Endothelial cell of umbilical vein (primary cell): ENCODE results near the gene TRIM68. TPM values are rescaled to one million over a fixed set of nuclear protein-coding genes. Genes with fewer than 3 reads are reported as not detected.

Experiments
- BruUV-seq: library from RNA; stranded (reverse); fragments of 400-500 nt; replicated peaks from 2 replicates; lab custom pipeline; 2021; lab: Mats Ljungman, UMichigan
- CTCF ChIA-PET: fragments of 300-600, 350-600 bp; sonication (Branson Sonifier 250); formaldehyde crosslinking; loops from one replicate; lab custom pipeline; 2021; ENCODE audit warnings: antibody characterized with exemption, inconsistent platforms; lab: Charles Lee
- POLR2A ChIA-PET: fragments of 300-600, 350-600 bp; sonication (Branson Sonifier 250); formaldehyde crosslinking; loops from one replicate; lab custom pipeline; 2021; ENCODE audit warnings: antibody characterized with exemption, inconsistent platforms; lab: Charles Lee
- DNase-seq: peaks from one replicate; pipeline ENCODE4 v3.0.0-alpha.2; 2011; ENCODE audit warnings: low read depth, low spot score
- FAIRE-seq: peaks from 2 replicates; lab custom pipeline; 2011; peaks lifted over from hg19 to GRCh38; lab: Jason Lieb, UNC
- H2AFZ ChIP-seq: 2 replicates; pipeline ENCODE4 v1.6.0; 2012; ENCODE audit warnings: low read depth, low read length, control low read depth, inconsistent platforms
- H3K27ac ChIP-seq: 2 replicates; pipeline ENCODE4 v1.5.1; 2011; ENCODE audit warnings: low read depth, mild to moderate bottlenecking, control low read depth, low read length, moderate library complexity; ENCODE audit not compliant: insufficient read depth
- H3K27me3 ChIP-seq, 2 experiments: 2 replicates each; pipeline versions ENCODE4 v1.6.0 to v1.6.1; 2011; ENCODE audit warnings: low read length in 2 of 2, mixed read lengths in 1 of 2; ENCODE audit not compliant: control insufficient read depth in 2 of 2, insufficient read depth in 2 of 2
- H3K36me3 ChIP-seq, 2 experiments: 2 replicates in 1 of 2; 3 replicates in 1 of 2; pipeline ENCODE4 v1.5.1; 2011; ENCODE audit warnings: low read length in 2 of 2, mild to moderate bottlenecking in 1 of 2, moderate library complexity in 1 of 2; ENCODE audit not compliant: control insufficient read depth in 2 of 2, insufficient read depth in 2 of 2; ENCODE audit errors: extremely low read depth in 1 of 2
- H3K4me1 ChIP-seq: 3 replicates; pipeline ENCODE4 v1.5.1; 2011; ENCODE audit warnings: mild to moderate bottlenecking, low read length; ENCODE audit not compliant: control insufficient read depth, insufficient read depth; ENCODE audit errors: extremely low read depth
- H3K4me2 ChIP-seq: 2 replicates; pipeline ENCODE4 v1.6.1; 2011; ENCODE audit warnings: low read length, control low read depth, mixed read lengths; ENCODE audit not compliant: insufficient read depth
- H3K4me3 ChIP-seq, 3 experiments: fragments of 200-600 bp in 1 of 3; sonication (generic), shearing (Covaris generic) in 1 of 3; replicated peaks in 1 of 3; 2 replicates each; pipeline ENCODE4 v1.5.1; 2011 to 2016; ENCODE audit warnings: control low read depth in 3 of 3, low read length in 3 of 3, mild to moderate bottlenecking in 2 of 3, inconsistent platforms in 1 of 3, low read depth in 1 of 3, moderate library complexity in 1 of 3; ENCODE audit not compliant: insufficient read depth in 1 of 3
- H3K79me2 ChIP-seq: 2 replicates; pipeline ENCODE4 v1.6.0; 2012; ENCODE audit warnings: low read length, inconsistent platforms; ENCODE audit not compliant: control insufficient read depth, insufficient read depth
- H3K9ac ChIP-seq: replicated peaks from 2 replicates; pipeline ENCODE3; 2011; ENCODE audit warnings: low read length, control low read depth; ENCODE audit not compliant: insufficient read depth; ENCODE audit errors: extremely low read depth
- H3K9me1 ChIP-seq: replicated peaks from 3 replicates; pipeline ENCODE4 v1.6.0; 2011; ENCODE audit warnings: mild to moderate bottlenecking, low read length; ENCODE audit not compliant: control insufficient read depth, insufficient read depth; ENCODE audit errors: extremely low read depth
- H3K9me3 ChIP-seq: replicated peaks from 2 replicates; pipeline ENCODE4 v1.5.1; 2012; ENCODE audit warnings: low read length, inconsistent platforms; ENCODE audit not compliant: control insufficient read depth, insufficient read depth
- H4K20me1 ChIP-seq: replicated peaks from 2 replicates; pipeline ENCODE3; 2011; ENCODE audit warnings: mild to moderate bottlenecking, low read length; ENCODE audit not compliant: control insufficient read depth, insufficient read depth; ENCODE audit errors: extremely low read depth
- EZH2 ChIP-seq: IDR thresholded peaks from 2 replicates; pipeline ENCODE4 v1.6.1; 2012; ENCODE audit warnings: borderline replicate concordance, low read depth, mild to moderate bottlenecking, moderate library complexity, low read length, inconsistent platforms; ENCODE audit not compliant: severe bottlenecking
- FOS ChIP-seq: IDR thresholded peaks from 2 replicates; pipeline ENCODE4 v1.6.1; 2011; ENCODE audit warnings: mild to moderate bottlenecking, low read length, moderate library complexity, borderline replicate concordance; ENCODE audit not compliant: insufficient read depth
- GATA2 ChIP-seq: IDR thresholded peaks from 2 replicates; pipeline ENCODE4 v1.7.0; 2011; ENCODE audit warnings: low read depth, mild to moderate bottlenecking, moderate library complexity, mixed read lengths, low read length; ENCODE audit not compliant: insufficient read length, insufficient read depth
- MAX ChIP-seq: IDR thresholded peaks from 2 replicates; pipeline ENCODE4 v1.6.1; 2011; ENCODE audit not compliant: insufficient read depth, insufficient read length
- MYC ChIP-seq: IDR thresholded peaks from one replicate; pipeline ENCODE4 v1.6.1; 2011; ENCODE audit warnings: mild to moderate bottlenecking, low read depth, low read length
- POLR2A ChIP-seq: IDR thresholded peaks from 2 replicates; pipeline ENCODE4 v1.6.1; 2012; ENCODE audit warnings: low read depth, mild to moderate bottlenecking, control low read depth, low read length
- POLR2AphosphoS5 ChIP-seq: IDR thresholded peaks from 2 replicates; pipeline ENCODE4 v1.6.1; 2012; ENCODE audit warnings: low read depth, mild to moderate bottlenecking, control low read depth, low read length, moderate library complexity; ENCODE audit not compliant: insufficient read depth
- dilution Hi-C: fragments of 300-500 bp; cut with MboI; formaldehyde crosslinking; loops from one replicate; pipeline ENCODE4 v1.15.0; 2019; ENCODE audit warnings: low sequenced_read_pairs; ENCODE audit not compliant: extremely low pct_ligation_motif_present
- intact Hi-C: fragments of 100-400 bp; cut with micrococcal nuclease; formaldehyde crosslinking; loops from one replicate; pipeline ENCODE4 v1.10.0; 2022
- polyA plus RNA-seq, 4 experiments: library from polyadenylated mRNA; depleted of rRNA in 3 of 4; stranded (reverse) in 3 of 4; unstranded in 1 of 4; fragments of >200 nt; gene quantifications; 2 replicates each; pipeline versions ENCODE4 v1.2.1 to v1.2.3, GENCODE V29; 2011 to 2012; ENCODE audit warnings: missing spikeins in 1 of 4
- total RNA-seq: library from RNA; stranded (reverse); gene quantifications from 2 replicates; pipeline ENCODE4 v1.2.3, GENCODE V29; 2021
- TF ChIP-seq, protein P1 (sequence below), 2 donors: IDR thresholded peaks; 1 replicate in 1 of 2; 2 replicates in 1 of 2; pipeline ENCODE4 v1.5.1; 2011; ENCODE audit warnings: low read length in 2 of 2, mild to moderate bottlenecking in 2 of 2, moderate library complexity in 2 of 2, control low read depth in 1 of 2, inconsistent platforms in 1 of 2, low read depth in 1 of 2; ENCODE audit not compliant: insufficient read depth in 1 of 2; ENCODE audit errors: extremely low read depth in 1 of 2

The TRIM68 gene
- total and polyA plus RNA-seq, 2 donors (not counting 3 experiments of a cell fraction or from before 2014, with no cell fraction given): 8.1 to 11.3 TPM

DNA sequence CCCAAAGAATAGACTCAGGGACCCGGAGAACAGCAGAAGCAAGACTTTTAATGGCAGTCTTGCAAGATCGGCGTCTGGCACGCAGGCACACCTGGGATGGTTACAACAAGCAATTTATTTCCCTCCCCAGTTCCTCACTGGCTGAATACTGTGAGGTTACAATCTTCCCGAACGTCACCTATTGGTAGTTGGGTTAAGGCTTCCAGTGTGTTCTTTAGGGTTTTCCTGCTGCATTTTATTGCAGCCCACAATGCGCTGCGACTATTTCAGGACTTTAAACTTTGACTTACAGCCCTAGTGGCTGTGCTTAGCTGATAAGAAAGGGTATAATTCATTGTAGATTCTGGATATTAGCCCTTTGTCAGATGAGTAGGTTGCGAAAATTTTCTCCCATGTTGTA is 11.5 kb upstream of the TRIM68 start:
- TF ChIP-seq EZH2 (no peak), MAX (no peak), MYC (no peak), FOS (no peak), POLR2A (no peak), GATA2 (no peak), POLR2AphosphoS5 (no peak)
- TF ChIP-seq, protein P1, sequence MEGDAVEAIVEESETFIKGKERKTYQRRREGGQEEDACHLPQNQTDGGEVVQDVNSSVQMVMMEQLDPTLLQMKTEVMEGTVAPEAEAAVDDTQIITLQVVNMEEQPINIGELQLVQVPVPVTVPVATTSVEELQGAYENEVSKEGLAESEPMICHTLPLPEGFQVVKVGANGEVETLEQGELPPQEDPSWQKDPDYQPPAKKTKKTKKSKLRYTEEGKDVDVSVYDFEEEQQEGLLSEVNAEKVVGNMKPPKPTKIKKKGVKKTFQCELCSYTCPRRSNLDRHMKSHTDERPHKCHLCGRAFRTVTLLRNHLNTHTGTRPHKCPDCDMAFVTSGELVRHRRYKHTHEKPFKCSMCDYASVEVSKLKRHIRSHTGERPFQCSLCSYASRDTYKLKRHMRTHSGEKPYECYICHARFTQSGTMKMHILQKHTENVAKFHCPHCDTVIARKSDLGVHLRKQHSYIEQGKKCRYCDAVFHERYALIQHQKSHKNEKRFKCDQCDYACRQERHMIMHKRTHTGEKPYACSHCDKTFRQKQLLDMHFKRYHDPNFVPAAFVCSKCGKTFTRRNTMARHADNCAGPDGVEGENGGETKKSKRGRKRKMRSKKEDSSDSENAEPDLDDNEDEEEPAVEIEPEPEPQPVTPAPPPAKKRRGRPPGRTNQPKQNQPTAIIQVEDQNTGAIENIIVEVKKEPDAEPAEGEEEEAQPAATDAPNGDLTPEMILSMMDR (IDR thresholded peaks at IDR 0.05; ENCODE audit: extremely low read depth in 1 of 2, insufficient read depth in 1 of 2, low read depth in 1 of 2, low read length in 2 of 2): no peak
- POLR2A ChIA-PET: no interaction called here

More for the DNA sequence above, 11.5 kb upstream of the TRIM68 start:
- H3K36me3 ChIP-seq: no peaks in the 10 kb centered on the region
- H3K4me1 ChIP-seq: no peaks in the 10 kb centered on the region
- peaks cover 0 to 4% of the 10 kb centered on the region in 2 experiments for H3K27me3 ChIP-seq
- H3K27ac ChIP-seq: no peak overlapping the region
- no peak for DNase-seq
- dilution Hi-C loops (no loop called here), intact Hi-C loops (no loop called here)
- H2AFZ ChIP-seq: no peak overlapping the region
- no peaks in the 10 kb centered on the region for H3K9me1 ChIP-seq
- no peaks in the 10 kb centered on the region for H3K79me2 ChIP-seq
- H3K9me3 ChIP-seq: no peaks in the 10 kb centered on the region
- no TSS peak for BruUV-seq
- no peak overlapping the region for H3K4me2 ChIP-seq
- FAIRE-seq: no peak
- no peak overlapping the region for H3K4me3 ChIP-seq
- CTCF ChIA-PET: no interaction called here
- H4K20me1 ChIP-seq: no peaks in the 10 kb centered on the region
- H3K9ac ChIP-seq: no peak overlapping the region
